ENCODE results near the gene BHMT.
"Not testable (repeated sequence)": the region's sequence is repeated elsewhere in the genome, so short reads cannot be mapped to it uniquely, and the experiment has no call there.

The BHMT gene

DNA sequence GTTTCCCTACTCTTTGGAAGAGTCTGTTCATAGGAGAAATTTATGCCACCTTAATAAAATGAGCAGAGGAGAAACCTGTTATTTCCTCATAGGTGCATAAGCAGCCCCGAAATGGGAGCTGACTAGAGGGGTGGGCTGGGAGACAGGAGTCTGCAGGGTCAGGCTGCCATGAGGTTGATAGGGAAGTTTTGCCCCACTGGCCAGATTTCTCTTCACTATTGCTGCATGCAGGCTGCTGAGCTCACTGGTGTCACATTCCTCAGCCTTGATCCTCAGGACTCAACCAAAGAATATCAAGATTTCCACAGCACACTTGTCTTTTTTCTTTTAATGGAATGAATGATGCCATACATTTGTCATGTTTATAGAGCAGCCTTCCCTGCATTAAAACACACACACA is 60.7 kb downstream of the BHMT start:
- no peak for DNase-seq (ENCODE audit: low spot score)

- DNase-seq (ENCODE audit: low spot score), result no peak
Observed at GRCh38 chr5:79173626-79174025, 62.0 kb downstream of the BHMT start.

GRCh38 chr5:79180449-79180848 is 68.8 kb downstream of the BHMT start:
- DNase-seq (ENCODE audit: low spot score), result not testable (repeated sequence)

DNA sequence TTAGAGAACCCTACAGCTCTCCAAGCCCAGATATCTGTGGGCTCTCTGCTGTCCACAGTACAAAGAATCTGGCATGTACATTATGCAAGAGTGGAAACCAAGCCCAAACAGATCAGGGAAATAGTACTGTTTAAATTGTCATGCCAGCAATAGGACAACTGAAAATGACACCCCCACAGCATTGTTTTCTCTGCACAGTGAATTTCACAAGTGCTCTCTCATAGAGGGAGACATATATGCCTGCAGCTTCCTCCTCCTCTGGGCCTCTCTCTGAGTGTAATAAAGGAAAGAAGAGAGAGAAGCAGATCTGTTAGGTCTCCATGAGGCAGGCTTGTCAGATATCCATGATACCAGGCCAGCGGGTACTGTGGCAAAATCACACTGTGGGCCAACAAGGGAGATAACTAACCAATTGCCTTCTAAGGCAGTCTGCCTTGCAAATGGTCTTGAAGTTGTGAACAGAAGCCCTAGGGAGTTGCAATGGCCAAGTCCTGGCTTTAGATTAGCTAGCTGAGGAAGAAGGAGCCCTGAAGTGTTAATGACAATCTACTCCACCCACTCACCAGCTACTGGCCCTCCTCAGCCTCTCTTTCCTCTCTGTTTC is 69.9 kb downstream of the BHMT start:
- no peak for DNase-seq (ENCODE audit: low spot score)
